B cell (primary cell): ENCODE data around the gene SP9. TPM values are rescaled to one million over a fixed set of nuclear protein-coding genes. Genes with fewer than 3 reads are reported as not detected.

Experiments
- ATAC-seq: fragments of 200-7000 bp; cut with Tn5 transposase; one replicate; pipeline ENCODE4 v1.10.0; 2021; ENCODE audit warnings: low read depth, mild to moderate bottlenecking, moderate number of reproducible peaks, moderate library complexity
- CTCF ChIA-PET: fragments of 350-600 bp; sonication (Branson Sonifier 250); formaldehyde crosslinking; loops from one replicate; lab custom pipeline; 2021; ENCODE audit warnings: antibody characterized with exemption, inconsistent platforms; lab: Charles Lee
- POLR2A ChIA-PET: fragments of 350-600 bp; sonication (Branson Sonifier 250); formaldehyde crosslinking; loops from one replicate; lab custom pipeline; 2021; ENCODE audit warnings: antibody characterized with exemption; lab: Charles Lee
- DNase-seq: peaks from one replicate; pipeline ENCODE4 v3.0.0; 2013
- H2AFZ ChIP-seq: 2 replicates; pipeline ENCODE4 v1.6.1; 2012; ENCODE audit warnings: mild to moderate bottlenecking, low read depth, low read length; ENCODE audit not compliant: insufficient read depth, poor library complexity, severe bottlenecking
- H3K27ac ChIP-seq, 2 donors: 1 replicate in 1 of 2; 2 replicates in 1 of 2; pipeline ENCODE4 v1.5.1; 2012 to 2013; ENCODE audit warnings: low read length in 2 of 2, mild to moderate bottlenecking in 2 of 2, moderate library complexity in 1 of 2
- H3K27me3 ChIP-seq, 4 experiments: fragments of 200-600 bp in 1 of 4; sonication (generic) in 1 of 4; replicated peaks in 1 of 4; 1 replicate in 2 of 4; 2 replicates in 2 of 4; pipeline versions ENCODE4 v1.6.1 to v1.7.0; 2013 to 2016; ENCODE audit warnings: low read length in 3 of 4, mild to moderate bottlenecking in 2 of 4, mixed read lengths in 1 of 4, moderate library complexity in 1 of 4; ENCODE audit not compliant: insufficient read depth in 4 of 4, control insufficient read depth in 3 of 4; ENCODE audit errors: control extremely low read depth in 1 of 4
- H3K36me3 ChIP-seq, 2 experiments: replicated peaks in 1 of 2; 1 replicate in 1 of 2; 2 replicates in 1 of 2; pipeline versions ENCODE4 v1.6.1 to v1.7.1; 2013; ENCODE audit warnings: low read length in 1 of 2; ENCODE audit not compliant: insufficient read depth in 2 of 2, control insufficient read depth in 1 of 2; ENCODE audit errors: control extremely low read depth in 1 of 2, extremely low read depth in 1 of 2
- H3K4me1 ChIP-seq, 2 donors: fragments of 200-600 bp in 1 of 2; sonication (generic) in 1 of 2; 1 replicate in 1 of 2; 2 replicates in 1 of 2; pipeline versions ENCODE4 v1.5.1 to v1.6.1; 2013 to 2017; ENCODE audit warnings: low read length in 2 of 2; ENCODE audit not compliant: control insufficient read depth in 2 of 2, insufficient read depth in 2 of 2
- H3K4me2 ChIP-seq: replicated peaks from 2 replicates; pipeline ENCODE3; 2012; ENCODE audit warnings: mild to moderate bottlenecking, low read depth, low read length; ENCODE audit not compliant: poor library complexity, severe bottlenecking
- H3K4me3 ChIP-seq, 5 experiments: fragments of 200-600 bp in 1 of 5; sonication (generic) in 1 of 5; 1 replicate in 3 of 5; 2 replicates in 2 of 5; pipeline versions ENCODE4 v1.5.1 to v1.7.0; 2011 to 2016; ENCODE audit warnings: low read length in 4 of 5, mild to moderate bottlenecking in 4 of 5, low read depth in 2 of 5, control low read depth in 1 of 5, moderate library complexity in 1 of 5; ENCODE audit not compliant: insufficient read depth in 1 of 5; ENCODE audit errors: control extremely low read depth in 1 of 5, extremely low read depth in 1 of 5
- H3K79me2 ChIP-seq: fragments of 200-600 bp; sonication (generic); one replicate; pipeline ENCODE4 v1.6.0; 2016; ENCODE audit warnings: low read length; ENCODE audit not compliant: control insufficient read depth, insufficient read depth
- H3K9ac ChIP-seq: fragments of 200-600 bp; sonication (generic); 2 replicates; pipeline ENCODE4 v1.6.1; 2017; ENCODE audit warnings: mild to moderate bottlenecking, low read length, moderate library complexity
- H3K9me3 ChIP-seq, 3 donors: one replicate each; pipeline versions ENCODE4 v1.6.1 to v1.7.1; 2013; ENCODE audit warnings: low read length in 2 of 3; ENCODE audit not compliant: control insufficient read depth in 2 of 3, insufficient read depth in 1 of 3; ENCODE audit errors: control extremely low read depth in 1 of 3
- H4K20me1 ChIP-seq: 2 replicates; pipeline ENCODE4 v1.6.0; 2012; ENCODE audit warnings: mild to moderate bottlenecking, low read length; ENCODE audit not compliant: insufficient read depth, control insufficient read depth, poor library complexity, severe bottlenecking
- H3K27ac Mint-ChIP-seq: one replicate; pipeline ENCODE4 v1.8.0; 2021; ENCODE audit warnings: mixed read lengths
- H3K27me3 Mint-ChIP-seq: one replicate; pipeline ENCODE4 v1.8.0; 2021; ENCODE audit warnings: mixed read lengths
- H3K4me1 Mint-ChIP-seq: one replicate; pipeline ENCODE4 v1.8.0; 2021; ENCODE audit warnings: mixed read lengths
- H3K4me3 Mint-ChIP-seq: one replicate; pipeline ENCODE4 v1.8.0; 2021; ENCODE audit warnings: mixed read lengths
- H3K9me3 Mint-ChIP-seq: one replicate; pipeline ENCODE4 v1.8.0; 2022; ENCODE audit warnings: mixed read lengths; ENCODE audit not compliant: insufficient read depth
- EZH2 ChIP-seq: IDR thresholded peaks from 2 replicates; pipeline ENCODE4 v1.6.1; 2012; ENCODE audit warnings: borderline replicate concordance, low read depth, mild to moderate bottlenecking, moderate library complexity, low read length; ENCODE audit not compliant: insufficient read depth, poor library complexity, severe bottlenecking
- WGBS: methylation state at CpG from one replicate; pipeline ENCODE4 v1.1.5; 2013; ENCODE audit warnings: missing lambda C conversion rate; ENCODE audit not compliant: insufficient coverage; 5-methylcytosine and 5-hydroxymethylcytosine counted together
- intact Hi-C: fragments of 100-400 bp; cut with micrococcal nuclease; formaldehyde crosslinking; loops from one replicate; pipeline ENCODE4 v1.10.0; 2022
- polyA minus RNA-seq: library from RNA; depleted of rRNA, polyadenylated mRNA; stranded (reverse); fragments of >200 nt; gene quantifications from 2 replicates; pipeline ENCODE4 v1.2.3, GENCODE V29; 2012
- polyA plus RNA-seq: library from polyadenylated mRNA; depleted of rRNA; stranded (reverse); fragments of >200 nt; gene quantifications from 2 replicates; pipeline ENCODE4 v1.2.3, GENCODE V29; 2012
- total RNA-seq, 2 donors: library from RNA; stranded (reverse); fragments of 120-200 nt in 1 of 2; gene quantifications; 1 replicate in 1 of 2; 2 replicates in 1 of 2; pipeline versions ENCODE4 v1.2.3 to v1.2.4, GENCODE V29; 2013 to 2022
- TF ChIP-seq, protein P1 (sequence below): fragments of 200-600 bp; IDR thresholded peaks from one replicate; pipeline ENCODE4 v1.8.0; 2022; ENCODE audit warnings: antibody characterized with exemption, mild to moderate bottlenecking

The SP9 gene
- total RNA-seq (not detected in 2 replicates), polyA plus RNA-seq (not detected in 2 replicates), polyA minus RNA-seq (not detected in 2 replicates)
- total RNA-seq (2013): not detected

DNA sequence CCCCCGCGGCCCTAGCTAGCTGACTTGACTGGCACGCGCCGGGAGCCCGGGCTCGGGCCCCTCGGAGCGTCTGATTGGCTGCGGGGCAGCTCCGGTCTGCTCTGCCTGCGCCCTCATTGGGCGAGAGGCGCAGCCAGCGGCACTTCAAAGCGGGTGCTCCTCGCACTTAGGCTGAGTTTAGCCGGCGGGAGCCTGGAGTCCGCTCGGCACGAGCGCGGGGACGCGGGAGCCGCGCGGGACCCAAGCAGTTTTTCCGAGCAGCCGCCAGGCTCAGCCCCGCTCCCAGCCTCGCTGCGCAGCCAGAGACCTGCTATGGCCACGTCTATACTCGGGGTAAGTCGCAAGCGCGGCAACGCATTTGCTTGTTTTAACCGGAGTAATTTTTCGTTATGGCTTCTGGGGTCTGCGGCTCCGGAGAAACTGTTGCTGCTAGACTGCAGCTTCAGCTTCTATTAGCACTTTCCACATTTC lies at the start of gene SP9:
TSS of gene SP9 (plus strand) at position 174 of the 471 bp plus-strand sequence. CDS start at position 313, 139 bp downstream.
- H3K27ac Mint-ChIP-seq: peak within 1 kb of the TSS; percentile 76

DNA sequence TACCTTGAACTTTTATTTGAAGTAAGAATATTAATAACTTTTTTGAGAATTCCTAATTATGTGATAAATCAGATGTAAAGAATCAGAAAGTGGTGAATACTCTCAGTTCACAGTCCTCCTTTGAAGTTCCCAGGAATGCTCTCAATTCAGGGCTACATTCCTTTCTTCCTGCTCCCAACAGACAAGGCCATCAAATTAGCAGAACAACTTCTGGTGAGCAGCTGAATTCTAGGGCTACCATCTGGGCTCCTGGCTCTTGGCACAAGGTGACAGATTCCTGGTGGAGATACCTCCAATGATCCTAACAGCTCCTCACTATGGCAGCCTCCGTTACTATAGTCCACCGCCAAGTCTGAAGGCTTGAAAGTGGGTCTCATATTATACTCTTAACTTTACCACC lies 48.6 kb upstream of the SP9 start:
- Histone ChIP-seq H3K27ac (no peak overlapping the region), H4K20me1 (no peaks in the 10 kb centered on the region), H3K9me3 (peaks cover 0 to 1% (median 0%) of the 10 kb centered on the region in 3 donors), H3K4me2 (no peak overlapping the region), H2AFZ (no peak overlapping the region), H3K9ac (no peak overlapping the region), H3K79me2 (no peaks in the 10 kb centered on the region), H3K27me3 (peaks cover 0 to 12% (median 3%) of the 10 kb centered on the region in 4 experiments), H3K4me3 (no peak overlapping the region), H3K4me1 (no peaks in the 10 kb centered on the region), H3K36me3 (no peaks in the 10 kb centered on the region)
- intact Hi-C loops: no loop called here
- WGBS: no CpG with 5 or more reads among the region's 2 CpGs
- H3K4me3 Mint-ChIP-seq: no peak overlapping the region
- POLR2A ChIA-PET: no interaction called here
- ATAC-seq (no peak), DNase-seq (no peak)
- H3K9me3 Mint-ChIP-seq: no peaks in the 10 kb centered on the region
- H3K4me1 Mint-ChIP-seq: no peaks in the 10 kb centered on the region
- peaks cover 36% of the 10 kb centered on the region for H3K27me3 Mint-ChIP-seq
- no peak for TF ChIP-seq EZH2
- TF ChIP-seq, protein P1, sequence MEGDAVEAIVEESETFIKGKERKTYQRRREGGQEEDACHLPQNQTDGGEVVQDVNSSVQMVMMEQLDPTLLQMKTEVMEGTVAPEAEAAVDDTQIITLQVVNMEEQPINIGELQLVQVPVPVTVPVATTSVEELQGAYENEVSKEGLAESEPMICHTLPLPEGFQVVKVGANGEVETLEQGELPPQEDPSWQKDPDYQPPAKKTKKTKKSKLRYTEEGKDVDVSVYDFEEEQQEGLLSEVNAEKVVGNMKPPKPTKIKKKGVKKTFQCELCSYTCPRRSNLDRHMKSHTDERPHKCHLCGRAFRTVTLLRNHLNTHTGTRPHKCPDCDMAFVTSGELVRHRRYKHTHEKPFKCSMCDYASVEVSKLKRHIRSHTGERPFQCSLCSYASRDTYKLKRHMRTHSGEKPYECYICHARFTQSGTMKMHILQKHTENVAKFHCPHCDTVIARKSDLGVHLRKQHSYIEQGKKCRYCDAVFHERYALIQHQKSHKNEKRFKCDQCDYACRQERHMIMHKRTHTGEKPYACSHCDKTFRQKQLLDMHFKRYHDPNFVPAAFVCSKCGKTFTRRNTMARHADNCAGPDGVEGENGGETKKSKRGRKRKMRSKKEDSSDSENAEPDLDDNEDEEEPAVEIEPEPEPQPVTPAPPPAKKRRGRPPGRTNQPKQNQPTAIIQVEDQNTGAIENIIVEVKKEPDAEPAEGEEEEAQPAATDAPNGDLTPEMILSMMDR: no peak
- CTCF ChIA-PET: no interaction called here
- H3K27ac Mint-ChIP-seq: no peak overlapping the region

More for the DNA sequence above, at the start of gene SP9:
- Histone ChIP-seq H3K4me2 (peak within 1 kb of the TSS; percentile 94), H4K20me1 (peaks cover 17% of the 10 kb centered on the region), H2AFZ (peak within 1 kb of the TSS; percentile 78), H3K36me3 (no peaks in the 10 kb centered on the region), H3K9me3 (peaks cover 1 to 62% (median 10%) of the 10 kb centered on the region in 3 donors), H3K27ac (no peak within 1 kb of the TSS), H3K79me2 (no peaks in the 10 kb centered on the region), H3K27me3 (peaks cover 4 to 93% (median 81%) of the 10 kb centered on the region in 4 experiments), H3K4me3 (peak within 1 kb of the TSS in 3 of 5 experiments; percentile 33 to 43 (median 35)), H3K9ac (peak within 1 kb of the TSS; percentile 60), H3K4me1 (peaks cover 52 to 70% of the 10 kb centered on the region in 2 donors)
- peaks cover 2% of the 10 kb centered on the region for H3K9me3 Mint-ChIP-seq
- ATAC-seq (no peak), DNase-seq (no peak)
- H3K4me1 Mint-ChIP-seq: peaks cover 26% of the 10 kb centered on the region
- WGBS: 10% methylated on average over 42 of the region's 44 CpGs
- H3K27me3 Mint-ChIP-seq: peaks cover 68% of the 10 kb centered on the region
- intact Hi-C loops: loop anchor here (1.0 to 10.0 kb wide), 2 partner anchors 8 to 1760 kb away; partner anchors contain the start of genes HOXD12 and HOXD13
- POLR2A ChIA-PET: interaction anchor here (1.3 kb wide), 1 partner anchor 8 kb away, joined by 5 read pairs; no protein-coding TSS in a partner anchor
- CTCF ChIA-PET: interaction anchor here (1.1 kb wide), 2 partner anchors 10 to 935 kb away, joined by 3 to 4 read pairs; no protein-coding TSS in a partner anchor
- peak within 1 kb of the TSS; percentile 71 for H3K4me3 Mint-ChIP-seq
- TF ChIP-seq, protein P1: no peak
- TF ChIP-seq EZH2: no peak
